ENCODE measurements around the gene KCTD15.

DNA sequence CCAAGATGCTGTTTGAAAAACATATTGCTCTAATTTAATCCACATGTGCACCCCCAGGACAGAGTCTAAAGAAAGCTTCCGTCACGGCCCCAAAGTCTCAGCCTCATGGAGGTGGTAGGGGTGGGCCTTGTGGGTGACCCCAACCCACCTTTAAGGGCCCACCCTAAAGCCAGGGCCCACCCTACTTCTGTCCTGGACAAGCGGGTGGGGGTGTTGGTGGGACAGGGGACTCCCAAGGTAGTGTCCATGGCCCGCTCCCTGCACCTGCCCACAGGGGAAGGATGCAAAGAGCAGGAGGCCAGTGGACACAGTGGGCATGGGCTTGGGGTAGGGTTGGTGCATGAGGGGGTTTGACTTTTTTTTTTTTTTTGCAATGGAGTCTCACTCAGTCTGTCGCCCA, 66.8 kb downstream of the KCTD15 start:
- TF ChIP-seq TEAD4 (IDR thresholded peaks at IDR 0.05) (no peak), USF1 (IDR thresholded peaks at IDR 0.05) (no peak), EP300 (IDR thresholded peaks at IDR 0.05; ENCODE audit: borderline replicate concordance) (no peak), CREB1 (IDR thresholded peaks at IDR 0.05; ENCODE audit: low read depth) (no peak), EGR1 (IDR thresholded peaks at IDR 0.05) (no peak), NFIC (IDR thresholded peaks at IDR 0.05) (no peak)
- TF ChIP-seq, protein P1, sequence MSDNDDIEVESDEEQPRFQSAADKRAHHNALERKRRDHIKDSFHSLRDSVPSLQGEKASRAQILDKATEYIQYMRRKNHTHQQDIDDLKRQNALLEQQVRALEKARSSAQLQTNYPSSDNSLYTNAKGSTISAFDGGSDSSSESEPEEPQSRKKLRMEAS (IDR thresholded peaks at IDR 0.05), result no peak
- TF ChIP-seq, protein P2, sequence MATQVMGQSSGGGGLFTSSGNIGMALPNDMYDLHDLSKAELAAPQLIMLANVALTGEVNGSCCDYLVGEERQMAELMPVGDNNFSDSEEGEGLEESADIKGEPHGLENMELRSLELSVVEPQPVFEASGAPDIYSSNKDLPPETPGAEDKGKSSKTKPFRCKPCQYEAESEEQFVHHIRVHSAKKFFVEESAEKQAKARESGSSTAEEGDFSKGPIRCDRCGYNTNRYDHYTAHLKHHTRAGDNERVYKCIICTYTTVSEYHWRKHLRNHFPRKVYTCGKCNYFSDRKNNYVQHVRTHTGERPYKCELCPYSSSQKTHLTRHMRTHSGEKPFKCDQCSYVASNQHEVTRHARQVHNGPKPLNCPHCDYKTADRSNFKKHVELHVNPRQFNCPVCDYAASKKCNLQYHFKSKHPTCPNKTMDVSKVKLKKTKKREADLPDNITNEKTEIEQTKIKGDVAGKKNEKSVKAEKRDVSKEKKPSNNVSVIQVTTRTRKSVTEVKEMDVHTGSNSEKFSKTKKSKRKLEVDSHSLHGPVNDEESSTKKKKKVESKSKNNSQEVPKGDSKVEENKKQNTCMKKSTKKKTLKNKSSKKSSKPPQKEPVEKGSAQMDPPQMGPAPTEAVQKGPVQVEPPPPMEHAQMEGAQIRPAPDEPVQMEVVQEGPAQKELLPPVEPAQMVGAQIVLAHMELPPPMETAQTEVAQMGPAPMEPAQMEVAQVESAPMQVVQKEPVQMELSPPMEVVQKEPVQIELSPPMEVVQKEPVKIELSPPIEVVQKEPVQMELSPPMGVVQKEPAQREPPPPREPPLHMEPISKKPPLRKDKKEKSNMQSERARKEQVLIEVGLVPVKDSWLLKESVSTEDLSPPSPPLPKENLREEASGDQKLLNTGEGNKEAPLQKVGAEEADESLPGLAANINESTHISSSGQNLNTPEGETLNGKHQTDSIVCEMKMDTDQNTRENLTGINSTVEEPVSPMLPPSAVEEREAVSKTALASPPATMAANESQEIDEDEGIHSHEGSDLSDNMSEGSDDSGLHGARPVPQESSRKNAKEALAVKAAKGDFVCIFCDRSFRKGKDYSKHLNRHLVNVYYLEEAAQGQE (IDR thresholded peaks at IDR 0.05; ENCODE audit: low read depth), result no peak
